Aortic smooth muscle cell (primary cell): ENCODE data around the gene HOXD10. TPM values are rescaled to one million over a fixed set of nuclear protein-coding genes. Genes with fewer than 3 reads are reported as not detected.

ENCODE experiments used
- total RNA-seq: library from RNA; depleted of rRNA; stranded (reverse); fragments of >200 nt; gene quantifications from 2 replicates; pipeline ENCODE4 v1.2.3, GENCODE V29; 2014

The HOXD10 gene
- total RNA-seq = not detected in 2 replicates

DNA sequence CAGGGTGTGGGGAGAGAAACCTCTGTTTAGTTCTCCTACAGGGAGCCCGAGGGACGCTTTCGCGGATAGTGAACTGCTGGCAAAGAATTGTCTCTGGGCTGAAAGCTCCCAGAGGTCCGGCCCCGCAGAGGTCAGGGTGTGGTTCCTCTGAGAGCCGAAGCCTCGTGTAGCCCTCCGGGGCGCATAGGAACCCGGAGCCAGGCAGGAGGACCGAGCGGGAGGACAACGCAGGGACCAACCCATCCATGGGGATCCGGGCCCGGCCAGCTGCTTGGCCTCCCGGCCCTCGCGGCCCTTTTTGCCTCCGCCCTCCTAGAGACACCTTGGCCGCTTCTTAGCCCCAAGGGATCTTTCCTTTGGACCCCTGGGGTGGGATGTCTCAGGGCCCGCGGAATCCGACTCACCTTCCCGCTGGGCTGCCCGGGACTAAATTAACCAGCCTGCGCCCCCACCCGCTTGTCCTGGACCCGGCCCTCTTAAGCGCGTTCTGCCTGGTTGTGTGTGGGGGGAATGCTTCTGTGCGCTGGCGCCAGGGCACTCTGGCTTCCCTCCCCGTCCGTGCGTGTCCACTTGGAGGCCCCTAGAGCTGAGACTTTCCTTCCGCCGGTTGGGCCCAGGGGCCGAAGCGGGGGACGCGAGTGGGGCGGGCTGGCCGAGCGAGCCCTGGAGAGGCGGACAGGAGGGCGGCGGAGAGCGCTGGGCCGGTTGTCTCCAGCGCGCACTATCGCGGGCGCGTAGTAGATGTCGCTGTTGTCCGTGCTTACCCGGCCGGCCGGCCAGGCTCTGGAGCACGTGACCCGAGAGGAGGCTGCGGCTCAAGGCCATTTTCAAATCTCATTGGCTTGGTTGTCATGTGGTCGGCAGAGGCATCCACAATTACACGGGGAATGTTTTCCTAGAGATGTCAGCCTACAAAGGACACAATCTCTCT is at the start of gene HOXD10:
HOXD10 (plus strand) TSS at position 896 of the 931 bp plus-strand sequence. CDS start 56 bp downstream, outside the sequence.

DNA sequence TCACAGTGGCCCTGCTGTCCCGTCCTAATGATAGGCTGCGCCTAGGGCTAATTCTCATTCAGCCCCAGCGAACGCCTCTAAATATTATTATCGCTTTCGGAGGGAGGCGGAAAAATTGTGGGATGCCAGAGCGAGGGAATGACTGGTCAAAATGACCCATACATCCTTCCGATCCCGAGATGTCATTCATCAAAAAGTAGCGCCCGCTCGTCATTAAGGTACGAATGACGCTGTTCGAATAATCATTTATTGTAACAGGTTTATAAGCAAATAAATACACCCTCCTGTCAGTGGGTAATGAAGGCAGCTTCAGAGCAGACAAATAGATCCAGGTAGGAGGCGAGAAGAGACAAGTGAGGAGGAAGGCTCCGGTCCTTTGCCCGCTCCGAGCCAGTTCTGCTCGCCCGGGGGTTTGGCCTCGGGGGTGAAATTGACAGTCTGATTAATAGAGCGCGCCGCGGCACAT is 32.7 kb upstream of the HOXD10 start, which contains the start of gene EVX2:
EVX2 (minus strand) TSS at position 167 of the 466 bp plus-strand sequence. CDS start 186 bp downstream, outside the sequence.

DNA sequence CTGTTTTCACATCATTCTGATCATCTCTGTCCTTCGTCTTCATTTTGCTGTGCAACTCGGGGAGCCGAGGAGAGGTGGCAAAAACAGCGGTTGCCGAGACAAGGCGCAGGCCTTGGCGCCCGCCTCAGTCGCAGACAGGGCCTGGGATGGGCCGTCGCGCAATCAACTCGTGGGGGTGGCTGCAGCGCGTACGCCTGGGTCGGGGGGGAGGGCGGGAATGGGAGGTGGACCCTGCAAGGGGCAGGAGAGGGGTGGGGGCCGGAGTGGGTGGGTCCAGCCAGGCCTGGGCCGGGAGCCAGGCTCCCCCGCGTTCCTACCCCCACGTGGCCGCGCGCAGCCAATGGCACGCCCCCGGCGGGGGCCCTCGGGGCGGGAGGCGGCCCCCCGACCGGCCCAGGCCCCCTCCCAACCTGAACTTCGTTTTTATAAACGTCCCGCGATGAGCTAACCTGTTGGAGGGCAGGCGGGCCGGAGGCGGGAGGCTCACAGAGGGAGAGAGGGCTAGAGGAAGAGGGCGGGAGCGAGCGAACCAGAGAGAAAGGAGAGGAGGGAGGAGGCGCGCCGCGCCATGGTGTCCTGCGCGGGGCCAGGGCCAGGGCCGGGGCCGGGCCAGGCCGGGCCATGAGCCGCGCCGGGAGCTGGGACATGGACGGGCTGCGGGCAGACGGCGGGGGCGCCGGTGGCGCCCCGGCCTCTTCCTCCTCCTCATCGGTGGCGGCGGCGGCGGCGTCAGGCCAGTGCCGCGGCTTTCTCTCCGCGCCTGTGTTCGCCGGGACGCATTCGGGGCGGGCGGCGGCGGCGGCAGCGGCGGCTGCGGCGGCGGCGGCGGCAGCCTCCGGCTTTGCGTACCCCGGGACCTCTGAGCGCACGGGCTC is 24.1 kb upstream of the HOXD10 start, which contains the start of gene HOXD13:
HOXD13 (plus strand) TSS at position 452 of the 875 bp plus-strand sequence; CDS start at position 622, 170 bp downstream.

DNA sequence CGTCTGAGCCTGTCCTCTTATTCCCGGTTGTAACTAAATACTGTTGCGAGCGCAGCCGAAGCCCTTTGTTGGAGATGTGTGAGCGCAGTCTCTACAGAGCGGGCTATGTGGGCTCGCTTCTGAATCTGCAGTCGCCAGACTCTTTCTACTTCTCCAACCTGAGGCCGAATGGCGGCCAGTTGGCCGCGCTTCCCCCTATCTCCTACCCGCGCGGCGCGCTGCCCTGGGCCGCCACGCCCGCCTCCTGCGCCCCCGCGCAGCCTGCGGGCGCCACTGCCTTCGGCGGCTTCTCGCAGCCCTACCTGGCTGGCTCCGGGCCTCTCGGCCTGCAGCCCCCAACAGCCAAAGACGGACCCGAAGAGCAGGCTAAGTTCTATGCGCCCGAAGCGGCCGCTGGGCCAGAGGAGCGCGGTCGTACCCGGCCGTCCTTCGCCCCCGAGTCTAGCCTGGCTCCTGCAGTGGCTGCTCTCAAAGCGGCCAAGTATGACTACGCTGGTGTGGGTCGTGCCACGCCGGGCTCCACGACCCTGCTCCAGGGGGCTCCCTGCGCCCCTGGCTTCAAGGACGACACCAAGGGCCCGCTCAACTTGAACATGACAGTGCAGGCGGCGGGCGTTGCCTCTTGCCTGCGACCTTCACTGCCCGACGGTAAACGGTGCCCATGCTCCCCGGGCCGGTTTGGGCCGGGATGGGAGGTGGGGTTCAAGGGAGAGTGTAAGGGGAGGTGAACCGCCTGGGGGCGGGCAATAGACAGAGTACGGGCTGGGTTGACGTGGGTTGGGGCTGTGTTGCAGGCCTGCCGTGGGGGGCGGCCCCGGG is 16.6 kb upstream of the HOXD10 start, which contains the start of gene HOXD12:
HOXD12 (plus strand) TSS at position 68 of the 819 bp plus-strand sequence; CDS start at position 75, 7 bp downstream.

DNA sequence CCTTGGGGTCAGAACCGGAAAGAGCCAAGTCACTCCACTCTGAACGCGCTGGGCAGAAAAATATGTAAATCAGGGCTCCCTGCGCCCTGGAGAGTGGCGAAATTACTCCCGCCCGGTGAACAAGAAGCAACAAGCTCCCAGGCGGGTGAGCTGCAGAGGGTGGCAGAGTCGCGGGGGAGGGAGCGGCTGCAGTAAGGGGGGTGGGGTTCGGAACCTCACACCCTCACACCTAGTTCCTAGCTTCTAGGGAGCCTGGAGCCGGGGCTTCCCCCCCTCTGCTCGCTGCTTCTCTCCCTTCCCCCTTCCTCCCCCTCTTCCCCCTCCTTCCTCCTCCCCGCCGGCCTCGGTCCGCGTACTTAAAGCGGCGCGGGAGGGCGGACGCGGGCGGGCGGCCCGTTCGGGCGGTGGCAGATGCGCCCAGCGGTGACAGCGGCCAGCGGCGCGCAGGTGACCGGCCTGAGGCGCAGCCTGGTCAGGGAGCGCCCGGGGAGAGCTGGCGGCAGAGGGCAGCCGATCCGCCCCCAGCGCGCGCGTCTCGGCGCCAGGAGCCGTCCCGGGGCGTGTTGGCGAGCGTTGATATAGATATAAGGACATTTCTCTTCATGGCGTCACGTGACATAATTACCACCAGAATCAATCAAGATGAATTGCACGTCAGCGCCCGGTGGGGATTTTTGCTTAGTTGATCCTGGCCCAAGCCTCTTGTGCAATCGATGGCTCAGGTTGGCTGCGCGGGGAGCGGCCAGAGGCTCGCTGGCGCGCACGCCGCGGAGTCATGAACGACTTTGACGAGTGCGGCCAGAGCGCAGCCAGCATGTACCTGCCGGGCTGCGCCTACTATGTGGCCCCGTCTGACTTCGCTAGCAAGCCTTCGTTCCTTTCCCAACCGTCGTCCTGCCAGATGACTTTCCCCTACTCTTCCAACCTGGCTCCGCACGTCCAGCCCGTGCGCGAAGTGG is 9.7 kb upstream of the HOXD10 start, which contains the start of gene HOXD11:
HOXD11 (plus strand) TSS at position 700 of the 959 bp plus-strand sequence; CDS start at position 776, 76 bp downstream.

DNA sequence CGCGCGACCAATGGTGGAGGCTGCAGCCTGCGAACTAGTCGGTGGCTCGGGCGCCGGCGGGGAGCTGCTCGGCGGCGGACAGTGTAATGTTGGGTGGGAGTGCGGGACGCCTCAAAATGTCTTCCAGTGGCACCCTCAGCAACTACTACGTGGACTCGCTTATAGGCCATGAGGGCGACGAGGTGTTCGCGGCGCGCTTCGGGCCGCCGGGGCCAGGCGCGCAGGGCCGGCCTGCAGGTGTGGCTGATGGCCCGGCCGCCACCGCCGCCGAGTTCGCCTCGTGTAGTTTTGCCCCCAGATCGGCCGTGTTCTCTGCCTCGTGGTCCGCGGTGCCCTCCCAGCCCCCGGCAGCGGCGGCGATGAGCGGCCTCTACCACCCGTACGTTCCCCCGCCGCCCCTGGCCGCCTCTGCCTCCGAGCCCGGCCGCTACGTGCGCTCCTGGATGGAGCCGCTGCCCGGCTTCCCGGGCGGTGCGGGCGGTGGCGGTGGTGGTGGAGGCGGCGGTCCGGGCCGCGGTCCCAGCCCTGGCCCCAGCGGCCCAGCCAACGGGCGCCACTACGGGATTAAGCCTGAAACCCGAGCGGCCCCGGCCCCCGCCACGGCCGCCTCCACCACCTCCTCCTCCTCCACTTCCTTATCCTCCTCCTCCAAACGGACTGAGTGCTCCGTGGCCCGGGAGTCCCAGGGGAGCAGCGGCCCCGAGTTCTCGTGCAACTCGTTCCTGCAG is 6.3 kb downstream of the HOXD10 start, which contains the start of gene HOXD9:
HOXD9 (plus strand) TSS at position 37 of the 728 bp plus-strand sequence; CDS start at position 87, 50 bp downstream.

DNA sequence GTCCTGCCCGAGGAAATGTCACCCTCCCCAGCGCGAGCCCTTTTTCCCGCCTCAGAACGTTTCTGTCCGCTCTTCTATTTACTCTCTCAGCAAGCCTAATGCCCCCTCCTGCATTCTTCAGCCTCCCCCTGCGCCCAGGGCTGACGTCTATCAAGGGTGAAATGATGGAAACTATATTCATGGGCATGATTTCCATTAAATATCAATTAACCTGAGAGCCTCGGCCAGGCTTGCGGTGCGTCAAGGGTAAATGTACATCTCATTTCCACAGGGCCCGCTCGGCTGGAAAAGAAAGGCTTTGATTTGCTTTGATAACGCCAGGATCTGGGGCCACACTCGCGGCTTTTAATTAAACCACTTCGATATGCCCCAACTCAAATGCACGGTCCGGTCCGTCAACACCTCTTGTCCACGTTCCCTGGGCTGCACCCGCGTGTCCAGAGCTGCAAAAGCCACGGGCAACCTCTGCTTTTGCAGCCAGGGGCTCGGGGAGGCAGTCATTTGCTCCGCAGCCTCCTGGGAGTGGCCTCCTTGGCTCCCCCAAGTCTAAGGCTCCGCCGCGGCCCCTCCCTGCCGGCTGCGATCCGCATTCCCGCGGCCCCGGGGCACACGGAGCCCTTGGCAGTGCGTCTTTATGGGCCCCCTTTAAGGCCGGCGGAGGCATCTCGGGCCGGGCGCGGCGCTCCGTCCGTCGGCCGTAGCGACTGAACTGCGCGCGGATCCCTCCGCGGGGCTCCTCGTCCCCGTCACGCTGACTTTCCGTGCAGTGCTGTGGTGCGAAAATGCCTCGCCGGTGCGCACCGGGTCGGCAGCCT is 12.6 kb downstream of the HOXD10 start, which contains the start of gene HOXD8:
HOXD8 (plus strand) TSS at position 724 of the 815 bp plus-strand sequence. CDS start 662 bp downstream, outside the sequence.

DNA sequence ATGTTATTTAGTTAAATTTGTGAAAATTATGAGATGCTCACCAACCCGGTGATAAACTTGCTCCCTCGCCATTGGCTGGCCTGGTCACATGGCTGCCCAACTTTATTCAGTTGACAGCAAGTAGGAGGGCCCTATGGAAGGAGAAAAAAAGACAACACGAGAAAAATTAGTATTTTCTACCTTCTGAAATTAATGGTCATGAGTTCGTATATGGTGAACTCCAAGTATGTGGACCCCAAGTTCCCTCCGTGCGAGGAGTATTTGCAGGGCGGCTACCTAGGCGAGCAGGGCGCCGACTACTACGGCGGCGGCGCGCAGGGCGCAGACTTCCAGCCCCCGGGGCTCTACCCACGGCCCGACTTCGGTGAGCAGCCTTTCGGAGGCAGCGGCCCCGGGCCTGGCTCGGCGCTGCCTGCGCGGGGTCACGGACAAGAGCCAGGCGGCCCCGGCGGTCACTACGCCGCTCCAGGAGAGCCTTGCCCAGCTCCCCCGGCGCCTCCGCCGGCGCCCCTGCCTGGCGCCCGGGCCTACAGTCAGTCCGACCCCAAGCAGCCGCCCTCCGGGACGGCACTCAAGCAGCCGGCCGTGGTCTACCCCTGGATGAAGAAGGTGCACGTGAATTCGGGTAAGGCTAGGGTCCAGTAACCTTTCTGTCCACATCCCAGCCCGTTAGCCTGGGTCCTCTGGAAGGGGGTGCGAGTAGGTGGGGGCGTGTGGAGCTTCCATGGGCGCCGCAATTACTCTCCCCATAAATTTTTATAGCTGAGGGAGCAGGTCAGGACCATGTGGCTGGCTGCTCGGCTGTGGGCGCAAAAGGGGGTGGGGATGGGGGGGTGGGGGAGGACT is 35.1 kb downstream of the HOXD10 start, which contains the start of gene HOXD4:
HOXD4 (plus strand) TSS at position 109 of the 846 bp plus-strand sequence; CDS start at position 193, 84 bp downstream.

DNA sequence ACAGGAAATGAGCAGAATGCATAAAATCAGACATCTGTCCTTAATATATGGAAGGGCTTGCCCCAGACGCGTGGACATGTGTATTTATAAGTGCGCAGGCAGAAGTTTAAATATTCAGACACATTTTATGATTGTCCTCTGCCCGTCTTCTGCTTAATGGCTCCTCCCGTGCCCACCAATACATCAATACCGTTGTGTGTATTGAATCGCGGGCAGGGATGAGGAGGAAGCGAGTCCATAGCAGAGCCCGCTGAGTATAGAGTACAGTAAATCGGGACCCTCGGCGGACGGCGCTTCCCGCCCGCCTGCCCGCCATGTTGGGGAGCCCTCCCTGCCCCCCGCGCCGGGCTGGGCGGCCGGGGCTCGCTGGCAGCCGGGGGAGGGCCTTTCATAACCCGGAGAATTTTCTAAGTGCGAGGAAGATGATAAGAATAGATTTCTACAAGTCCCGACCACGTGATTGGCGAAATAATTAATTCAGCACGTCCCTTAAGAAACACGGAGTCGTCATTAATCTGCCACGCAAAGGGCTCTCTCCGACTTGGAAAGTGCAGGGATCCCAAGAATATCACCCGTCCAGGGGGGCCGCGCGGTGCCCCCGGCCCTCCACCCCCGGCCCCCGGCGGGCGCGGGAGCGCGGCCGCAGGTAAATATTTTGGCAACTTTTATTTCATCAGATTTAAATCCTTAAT is 40.4 kb downstream of the HOXD10 start, which contains the start of gene HOXD3:
HOXD3 (plus strand) TSS at position 501 of the 692 bp plus-strand sequence. CDS start 11,808 bp downstream, outside the sequence.

Other genes starting within 250 kb of the HOXD10 start
- 33.0 and 36.5 TPM in 2 replicates for gene LNPK, start 114.5 kb upstream of the HOXD10 start, total RNA-seq
- not detected in 2 replicates for gene EVX2, start 32.8 kb upstream of the HOXD10 start, total RNA-seq
- not detected in 2 replicates for gene HOXD13, start 24.1 kb upstream of the HOXD10 start, total RNA-seq
- gene HOXD12, start 17.0 kb upstream of the HOXD10 start, total RNA-seq = not detected in 2 replicates
- gene HOXD11, start 9.5 kb upstream of the HOXD10 start, total RNA-seq = not detected in 2 replicates
- not detected in 2 replicates for gene HOXD9, start 5.9 kb downstream of the HOXD10 start, total RNA-seq
- 0.06 TPM in 1 of 2 replicates, not detected in the other for gene HOXD8, start 12.9 kb downstream of the HOXD10 start, total RNA-seq
- 0.06 TPM in 1 of 2 replicates, not detected in the other for gene HOXD4, start 34.8 kb downstream of the HOXD10 start, total RNA-seq
- not detected in 2 replicates for gene HOXD3, start 40.5 kb downstream of the HOXD10 start, total RNA-seq
- not detected in 2 replicates for gene HOXD1, start 71.9 kb downstream of the HOXD10 start, total RNA-seq
- gene MTX2, start 152.7 kb downstream of the HOXD10 start, total RNA-seq = 16.2 and 22.3 TPM in 2 replicates